ENCODE measurements around the gene RPL9.

GRCh38 chr4:39480251-39480650, 21.5 kb upstream of the RPL9 start:
- TF ChIP-seq CTCF (conservative IDR thresholded peaks at IDR 0.05; ENCODE audit: low read depth, low read length) (no peak), MAZ (IDR thresholded peaks at IDR 0.05; ENCODE audit: borderline replicate concordance, low read depth, low read length) (no peak)
